AG20443 (cell line): ENCODE measurements around the gene OR4X2.
"Not testable (repeated sequence)": the region's sequence is repeated elsewhere in the genome, so short reads cannot be mapped to it uniquely, and the experiment has no call there.

Source experiments
- DNase-seq: peaks from one replicate; pipeline ENCODE4 v3.0.0; 2012; ENCODE audit warnings: low spot score, mixed read lengths

The OR4X2 gene

GRCh38 chr11:48244804-48245203, at the start of gene OR4X2:
Gene OR4X2, plus strand, starts transcription at chr11:48245104. Its CDS starts 0 bp downstream, at chr11:48245104.
- DNase-seq, result no peak

- DNase-seq, result no peak
These were observed 37.0 kb upstream of the OR4X2 start for GRCh38 chr11:48207881-48208280.

GRCh38 chr11:48210052-48210451, 34.9 kb upstream of the OR4X2 start:
- DNase-seq, result peak; percentile 43

- DNase-seq, result no peak
These were observed 28.4 kb upstream of the OR4X2 start, which contains the start of gene OR4B1 for GRCh38 chr11:48216510-48216909. Gene OR4B1, plus strand, starts transcription at chr11:48216810. Its CDS starts 0 bp downstream, at chr11:48216810.

GRCh38 chr11:48228761-48229160, 16.1 kb upstream of the OR4X2 start:
- DNase-seq, result no peak

- not testable (repeated sequence) for DNase-seq
These were observed 14.8 kb upstream of the OR4X2 start for GRCh38 chr11:48230057-48230456.

GRCh38 chr11:48237727-48238126, 7.2 kb upstream of the OR4X2 start:
- DNase-seq, result no peak

- DNase-seq, result no peak
These were observed 2.4 kb upstream of the OR4X2 start for GRCh38 chr11:48242501-48242900.

- no peak for DNase-seq
These were observed 4.0 kb downstream of the OR4X2 start for GRCh38 chr11:48248902-48249301.

- no peak for DNase-seq
These were observed 16.7 kb downstream of the OR4X2 start for GRCh38 chr11:48261600-48261999.

- no peak for DNase-seq
These were observed 18.6 kb downstream of the OR4X2 start, which contains the start of gene OR4X1 for GRCh38 chr11:48263423-48263911. Gene OR4X1, plus strand, starts transcription at chr11:48263861. Its CDS starts 0 bp downstream, at chr11:48263861.

- no peak for DNase-seq
These were observed 25.7 kb downstream of the OR4X2 start for GRCh38 chr11:48270621-48271020.

- no peak for DNase-seq
These were observed 27.7 kb downstream of the OR4X2 start for GRCh38 chr11:48272606-48273005.
